ENCODE measurements around the gene FGF12. TPM values are rescaled to one million over a fixed set of nuclear protein-coding genes. Genes with fewer than 3 reads are reported as not detected.

The FGF12 gene
- total RNA-seq, 1 donor: under 0.01 TPM

- Histone ChIP-seq H3K27me3 (ENCODE audit: insufficient read depth, low read length) (no peaks in the 10 kb centered on the region), H3K4me3 (ENCODE audit: low read length) (no peak overlapping the region), H3K9me3 (ENCODE audit: low read depth, low read length) (no peaks in the 10 kb centered on the region), H3K4me1 (ENCODE audit: insufficient read depth, low read length) (no peaks in the 10 kb centered on the region)
These were observed 477.8 kb downstream of the FGF12 start for GRCh38 chr3:192249516-192249915.

- H3K27me3 ChIP-seq (ENCODE audit: insufficient read depth, low read length): no peaks in the 10 kb centered on the region
- H3K4me3 ChIP-seq (ENCODE audit: low read length): no peak overlapping the region
- H3K9me3 ChIP-seq (ENCODE audit: low read depth, low read length): no peaks in the 10 kb centered on the region
- H3K4me1 ChIP-seq (ENCODE audit: insufficient read depth, low read length): no peaks in the 10 kb centered on the region
These were observed 480.3 kb downstream of the FGF12 start for GRCh38 chr3:192246847-192247559.

- H3K27me3 ChIP-seq (ENCODE audit: insufficient read depth, low read length): no peaks in the 10 kb centered on the region
- H3K4me3 ChIP-seq (ENCODE audit: low read length): no peak overlapping the region
- H3K9me3 ChIP-seq (ENCODE audit: low read depth, low read length): no peaks in the 10 kb centered on the region
- H3K4me1 ChIP-seq (ENCODE audit: insufficient read depth, low read length): no peaks in the 10 kb centered on the region
These were observed 482.8 kb downstream of the FGF12 start for GRCh38 chr3:192244591-192244990.

- no peaks in the 10 kb centered on the region for H3K4me1 ChIP-seq (ENCODE audit: insufficient read depth, low read length)
- H3K4me3 ChIP-seq (ENCODE audit: low read length): no peak overlapping the region
- no peaks in the 10 kb centered on the region for H3K9me3 ChIP-seq (ENCODE audit: low read depth, low read length)
- H3K27me3 ChIP-seq (ENCODE audit: insufficient read depth, low read length): no peaks in the 10 kb centered on the region
These were observed 487.4 kb downstream of the FGF12 start for GRCh38 chr3:192239956-192240355.

GRCh38 chr3:192237992-192238608 is 489.2 kb downstream of the FGF12 start:
- Histone ChIP-seq H3K9me3 (ENCODE audit: low read depth, low read length) (no peaks in the 10 kb centered on the region), H3K4me1 (ENCODE audit: insufficient read depth, low read length) (no peaks in the 10 kb centered on the region), H3K27me3 (ENCODE audit: insufficient read depth, low read length) (no peaks in the 10 kb centered on the region), H3K4me3 (ENCODE audit: low read length) (no peak overlapping the region)

- H3K27me3 ChIP-seq (ENCODE audit: insufficient read depth, low read length): no peaks in the 10 kb centered on the region
- no peak overlapping the region for H3K4me3 ChIP-seq (ENCODE audit: low read length)
- H3K9me3 ChIP-seq (ENCODE audit: low read depth, low read length): no peaks in the 10 kb centered on the region
- H3K4me1 ChIP-seq (ENCODE audit: insufficient read depth, low read length): no peaks in the 10 kb centered on the region
These were observed 497.5 kb downstream of the FGF12 start for GRCh38 chr3:192229866-192230265.

- Histone ChIP-seq H3K9me3 (ENCODE audit: low read depth, low read length) (no peaks in the 10 kb centered on the region), H3K27me3 (ENCODE audit: insufficient read depth, low read length) (no peaks in the 10 kb centered on the region), H3K4me3 (ENCODE audit: low read length) (no peak overlapping the region), H3K4me1 (ENCODE audit: insufficient read depth, low read length) (no peaks in the 10 kb centered on the region)
These were observed 502.6 kb downstream of the FGF12 start for GRCh38 chr3:192224634-192225155.

- H3K4me1 ChIP-seq (ENCODE audit: insufficient read depth, low read length): no peaks in the 10 kb centered on the region
- H3K9me3 ChIP-seq (ENCODE audit: low read depth, low read length): no peaks in the 10 kb centered on the region
- no peaks in the 10 kb centered on the region for H3K27me3 ChIP-seq (ENCODE audit: insufficient read depth, low read length)
- no peak overlapping the region for H3K4me3 ChIP-seq (ENCODE audit: low read length)
These were observed 503.5 kb downstream of the FGF12 start for GRCh38 chr3:192223815-192224214.

GRCh38 chr3:192220915-192221314 is 506.4 kb downstream of the FGF12 start:
- no peaks in the 10 kb centered on the region for H3K4me1 ChIP-seq (ENCODE audit: insufficient read depth, low read length)
- no peaks in the 10 kb centered on the region for H3K27me3 ChIP-seq (ENCODE audit: insufficient read depth, low read length)
- no peaks in the 10 kb centered on the region for H3K9me3 ChIP-seq (ENCODE audit: low read depth, low read length)
- H3K4me3 ChIP-seq (ENCODE audit: low read length): no peak overlapping the region

- Histone ChIP-seq H3K4me1 (ENCODE audit: insufficient read depth, low read length) (no peaks in the 10 kb centered on the region), H3K27me3 (ENCODE audit: insufficient read depth, low read length) (no peaks in the 10 kb centered on the region), H3K9me3 (ENCODE audit: low read depth, low read length) (no peaks in the 10 kb centered on the region), H3K4me3 (ENCODE audit: low read length) (no peak overlapping the region)
These were observed 507.4 kb downstream of the FGF12 start for GRCh38 chr3:192219926-192220325.

GRCh38 chr3:192216067-192216466 is 511.3 kb downstream of the FGF12 start:
- no peaks in the 10 kb centered on the region for H3K27me3 ChIP-seq (ENCODE audit: insufficient read depth, low read length)
- H3K9me3 ChIP-seq (ENCODE audit: low read depth, low read length): no peaks in the 10 kb centered on the region
- no peaks in the 10 kb centered on the region for H3K4me1 ChIP-seq (ENCODE audit: insufficient read depth, low read length)

GRCh38 chr3:192212979-192213378 is 514.4 kb downstream of the FGF12 start:
- Histone ChIP-seq H3K9me3 (ENCODE audit: low read depth, low read length) (no peaks in the 10 kb centered on the region), H3K27me3 (ENCODE audit: insufficient read depth, low read length) (no peaks in the 10 kb centered on the region), H3K4me3 (ENCODE audit: low read length) (no peak overlapping the region), H3K4me1 (ENCODE audit: insufficient read depth, low read length) (no peaks in the 10 kb centered on the region)

More at GRCh38 chr3:192216067-192216466, 511.3 kb downstream of the FGF12 start:
- no peak overlapping the region for H3K4me3 ChIP-seq (ENCODE audit: low read length)

GRCh38 chr3:192212335-192212734 is 515.0 kb downstream of the FGF12 start:
- no peaks in the 10 kb centered on the region for H3K27me3 ChIP-seq (ENCODE audit: insufficient read depth, low read length)
- no peaks in the 10 kb centered on the region for H3K4me1 ChIP-seq (ENCODE audit: insufficient read depth, low read length)
- H3K4me3 ChIP-seq (ENCODE audit: low read length): no peak overlapping the region
- H3K9me3 ChIP-seq (ENCODE audit: low read depth, low read length): no peaks in the 10 kb centered on the region

- Histone ChIP-seq H3K4me1 (ENCODE audit: insufficient read depth, low read length) (no peaks in the 10 kb centered on the region), H3K9me3 (ENCODE audit: low read depth, low read length) (no peaks in the 10 kb centered on the region), H3K27me3 (ENCODE audit: insufficient read depth, low read length) (no peaks in the 10 kb centered on the region), H3K4me3 (ENCODE audit: low read length) (no peak overlapping the region)
These were observed 519.7 kb downstream of the FGF12 start for GRCh38 chr3:192207651-192208050.

- H3K27me3 ChIP-seq (ENCODE audit: insufficient read depth, low read length): no peaks in the 10 kb centered on the region
- H3K4me3 ChIP-seq (ENCODE audit: low read length): no peak overlapping the region
- no peaks in the 10 kb centered on the region for H3K4me1 ChIP-seq (ENCODE audit: insufficient read depth, low read length)
- H3K9me3 ChIP-seq (ENCODE audit: low read depth, low read length): no peaks in the 10 kb centered on the region
These were observed 520.1 kb downstream of the FGF12 start for GRCh38 chr3:192207239-192207638.

GRCh38 chr3:192194085-192194484 is 533.3 kb downstream of the FGF12 start:
- Histone ChIP-seq H3K4me1 (ENCODE audit: insufficient read depth, low read length) (no peaks in the 10 kb centered on the region), H3K4me3 (ENCODE audit: low read length) (no peak overlapping the region), H3K9me3 (ENCODE audit: low read depth, low read length) (no peaks in the 10 kb centered on the region), H3K27me3 (ENCODE audit: insufficient read depth, low read length) (no peaks in the 10 kb centered on the region)
